Astrocyte of the cerebellum (primary cell): ENCODE results near the gene MYRIP.
"Not testable (repeated sequence)": the region's sequence is repeated elsewhere in the genome, so short reads cannot be mapped to it uniquely, and the experiment has no call there.

Source experiments
- DNase-seq: peaks from one replicate; pipeline ENCODE4 v3.0.0-alpha.2; 2011; ENCODE audit warnings: low read depth
- H3K4me3 ChIP-seq: 2 replicates; pipeline ENCODE4 v1.5.1; 2011; ENCODE audit warnings: mild to moderate bottlenecking, low read depth, low read length, moderate library complexity
- CTCF ChIP-seq: IDR thresholded peaks from 2 replicates; pipeline ENCODE4 v1.5.1; 2012; ENCODE audit warnings: low read length, low read depth, moderate library complexity, mild to moderate bottlenecking; ENCODE audit errors: missing control alignments
- in situ Hi-C: cut with HindIII; loops from 2 replicates; pipeline ENCODE4 v1.10.0; 2017; ENCODE audit warnings: low sequenced_read_pairs

MYRIP gene

GRCh38 chr3:40020689-40021088 lies 211.3 kb downstream of the MYRIP start:
- H3K4me3 ChIP-seq = no peak overlapping the region

GRCh38 chr3:40021338-40021737 lies 211.9 kb downstream of the MYRIP start:
- no peak overlapping the region for H3K4me3 ChIP-seq
- DNase-seq = no peak
- in situ Hi-C loops = no loop called here
- TF ChIP-seq CTCF = no peak

More at GRCh38 chr3:40020689-40021088, 211.3 kb downstream of the MYRIP start:
- no peak for DNase-seq
- TF ChIP-seq CTCF = no peak
- in situ Hi-C loops = no loop called here

- no peak overlapping the region for H3K4me3 ChIP-seq
- no peak for TF ChIP-seq CTCF
- DNase-seq = no peak
- in situ Hi-C loops = no loop called here
Measured at GRCh38 chr3:40022297-40022827, 213.0 kb downstream of the MYRIP start.

- no peak overlapping the region for H3K4me3 ChIP-seq
- in situ Hi-C loops = no loop called here
- no peak for TF ChIP-seq CTCF
- no peak for DNase-seq
Measured at GRCh38 chr3:40024526-40024925, 215.1 kb downstream of the MYRIP start.

GRCh38 chr3:40025892-40026291 lies 216.5 kb downstream of the MYRIP start:
- DNase-seq, in situ Hi-C loops, H3K4me3 ChIP-seq: not testable (repeated sequence)

- H3K4me3 ChIP-seq = no peak overlapping the region
- DNase-seq = no peak
- no peak for TF ChIP-seq CTCF
- in situ Hi-C loops = no loop called here
Measured at GRCh38 chr3:40035177-40035576, 225.8 kb downstream of the MYRIP start.

GRCh38 chr3:40037582-40037981 lies 228.2 kb downstream of the MYRIP start:
- no peak for TF ChIP-seq CTCF
- DNase-seq = no peak
- in situ Hi-C loops = no loop called here
- H3K4me3 ChIP-seq = no peak overlapping the region
